HFFc6 (cell line): Measurements from ENCODE around the gene ATP6V0A1. TPM values are rescaled to one million over a fixed set of nuclear protein-coding genes. Genes with fewer than 3 reads are reported as not detected.

Experiments used
- DNase-seq: peaks from one replicate; pipeline ENCODE4 v3.0.0-alpha.2; 2018
- H3K27ac Mint-ChIP-seq: 2 replicates; pipeline ENCODE4 v1.8.0; 2020; ENCODE audit warnings: mild to moderate bottlenecking, mixed read lengths
- H3K27me3 Mint-ChIP-seq: 2 replicates; pipeline ENCODE4 v1.8.0; 2021; ENCODE audit warnings: mild to moderate bottlenecking, moderate library complexity, mixed read lengths; ENCODE audit not compliant: insufficient read depth
- H3K36me3 Mint-ChIP-seq: 2 replicates; pipeline ENCODE4 v1.8.0; 2021; ENCODE audit warnings: low read depth, mixed read lengths
- H3K4me1 Mint-ChIP-seq: 2 replicates; pipeline ENCODE4 v1.8.0; 2020; ENCODE audit warnings: low read depth, mixed read lengths
- H3K4me3 Mint-ChIP-seq: 2 replicates; pipeline ENCODE4 v1.8.0; 2020; ENCODE audit warnings: mild to moderate bottlenecking, moderate library complexity, mixed read lengths
- H3K9me3 Mint-ChIP-seq: 2 replicates; pipeline ENCODE4 v1.8.0; 2020; ENCODE audit warnings: mild to moderate bottlenecking, mixed read lengths
- CTCF ChIP-seq: fragments of 200-600 bp; sonication (generic); IDR thresholded peaks from 2 replicates; pipeline ENCODE4 v1.5.0; 2021; ENCODE audit warnings: antibody characterized with exemption, mild to moderate bottlenecking
- total RNA-seq, 6 experiments: library from RNA; stranded (reverse); fragmentation: NEBNext Ultra II Directional; extraction: Animal tissue kit (Norgen Biotek cat#: 25700); gene quantifications; 2 replicates in 1 of 6; 3 replicates in 5 of 6; pipeline ENCODE4 v1.2.3, GENCODE V29; 2021

The ATP6V0A1 gene
- total RNA-seq, 6 experiments from 2014 or later, result 29.6 to 56.7 (median 37.1) TPM

GRCh38 chr17:42457107-42457792 lies 1.4 kb upstream of the ATP6V0A1 start:
- Mint-ChIP-seq H3K4me3 (peak overlapping the region; percentile 61), H3K4me1 (peaks cover 50% of the 10 kb centered on the region), H3K36me3 (0 out of 2 replicates have a peak, but pooled peaks cover 6% of the 10 kb centered on the region), H3K27ac (peak overlapping the region; percentile 68), H3K9me3 (no peaks in the 10 kb centered on the region), H3K27me3 (no peaks in the 10 kb centered on the region; the same call in 1 of the 2 replicates)
- no peak for DNase-seq
- TF ChIP-seq CTCF, result no peak

- Mint-ChIP-seq H3K27ac (peak overlapping the region; percentile 86), H3K9me3 (no peaks in the 10 kb centered on the region), H3K36me3 (0 out of 2 replicates have a peak, but pooled peaks cover 6% of the 10 kb centered on the region), H3K27me3 (no peaks in the 10 kb centered on the region), H3K4me1 (peaks cover 53% of the 10 kb centered on the region), H3K4me3 (peak overlapping the region; percentile 96)
- DNase-seq, result peak; percentile 50
- TF ChIP-seq CTCF, result peak; percentile 65
Measured at GRCh38 chr17:42459256-42459800, 650 bp downstream of the ATP6V0A1 start.

DNA sequence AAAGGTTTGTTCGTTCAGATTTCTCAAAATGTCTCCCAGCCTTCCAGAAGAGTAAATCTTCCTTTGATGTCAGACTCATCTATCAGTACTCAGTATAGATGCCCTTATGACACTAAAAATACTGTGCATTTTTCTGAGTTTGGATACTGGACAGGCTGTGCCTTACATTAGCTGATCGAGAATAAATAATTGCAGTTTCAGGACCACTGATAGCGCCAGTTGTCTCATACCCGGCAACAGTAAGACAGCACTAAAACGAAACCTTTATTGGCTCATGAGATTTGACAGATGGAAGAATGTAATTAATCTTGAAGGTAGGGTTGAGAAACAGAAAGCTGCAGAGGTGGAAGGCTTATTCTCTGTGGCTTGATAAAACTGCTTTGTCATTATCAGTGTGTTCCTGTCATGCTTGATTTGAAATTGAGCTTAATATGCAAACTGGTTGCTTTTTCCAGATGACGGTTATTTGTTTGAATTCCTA lies 1.2 kb downstream of the ATP6V0A1 start:
- Mint-ChIP-seq H3K27ac (peak overlapping the region; percentile 86), H3K9me3 (no peaks in the 10 kb centered on the region), H3K4me3 (peak overlapping the region; percentile 96), H3K27me3 (no peaks in the 10 kb centered on the region), H3K36me3 (0 out of 2 replicates have a peak, but pooled peaks cover 6% of the 10 kb centered on the region), H3K4me1 (peaks cover 53% of the 10 kb centered on the region)
- no peak for TF ChIP-seq CTCF
- DNase-seq, result peak; percentile 46

DNA sequence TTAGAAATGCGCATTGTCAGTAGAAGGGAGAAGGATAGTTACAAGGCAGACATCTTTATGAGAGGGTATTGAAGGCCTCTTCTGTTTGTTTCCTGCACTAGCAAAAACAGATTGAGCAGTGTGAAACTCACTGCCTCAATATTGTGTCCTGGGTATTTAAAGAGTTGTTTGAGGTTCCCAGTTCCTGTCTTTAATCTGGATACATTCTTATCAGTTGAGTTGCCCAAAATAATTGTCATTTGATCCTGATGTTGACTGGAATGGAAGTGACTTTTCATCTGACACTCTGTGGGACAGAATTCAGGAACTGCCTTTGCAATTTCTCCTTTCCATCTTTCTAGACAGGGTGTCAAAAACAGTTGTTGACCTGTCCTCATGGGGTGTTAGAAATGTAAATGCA lies 1.7 kb downstream of the ATP6V0A1 start:
- H3K36me3 Mint-ChIP-seq, result 0 out of 2 replicates have a peak, but pooled peaks cover 6% of the 10 kb centered on the region
- peak overlapping the region; percentile 96 for H3K4me3 Mint-ChIP-seq
- H3K27me3 Mint-ChIP-seq, result no peaks in the 10 kb centered on the region
- H3K9me3 Mint-ChIP-seq, result no peaks in the 10 kb centered on the region
- peaks cover 53% of the 10 kb centered on the region for H3K4me1 Mint-ChIP-seq
- H3K27ac Mint-ChIP-seq, result peak overlapping the region; percentile 86
- TF ChIP-seq CTCF, result no peak
- DNase-seq, result no peak

- H3K4me1 Mint-ChIP-seq, result peaks cover 33% of the 10 kb centered on the region
- no peak overlapping the region for H3K4me3 Mint-ChIP-seq
- no peaks in the 10 kb centered on the region for H3K9me3 Mint-ChIP-seq
- H3K27ac Mint-ChIP-seq, result no peak overlapping the region
- H3K27me3 Mint-ChIP-seq, result no peaks in the 10 kb centered on the region
- no peak for DNase-seq
- H3K36me3 Mint-ChIP-seq, result peaks cover 29% of the 10 kb centered on the region
- no peak for TF ChIP-seq CTCF
Measured at GRCh38 chr17:42463976-42464400, 5.3 kb downstream of the ATP6V0A1 start.
